Measurements from ENCODE around the gene MAPK8.

The MAPK8 gene

GRCh38 chr10:48480397-48481374 is 174.2 kb downstream of the MAPK8 start:
- no peak for DNase-seq

GRCh38 chr10:48481385-48481784 is 174.9 kb downstream of the MAPK8 start:
- DNase-seq = no peak

- no peak for DNase-seq
These were observed 175.7 kb downstream of the MAPK8 start for GRCh38 chr10:48482207-48482606.

- no peak for DNase-seq
These were observed 178.4 kb downstream of the MAPK8 start for GRCh38 chr10:48484911-48485310.

GRCh38 chr10:48485711-48486110 is 179.2 kb downstream of the MAPK8 start:
- DNase-seq = no peak

GRCh38 chr10:48487244-48487643 is 180.8 kb downstream of the MAPK8 start:
- no peak for DNase-seq

All from NCI-H446 treated with DMSO at 0.1 percent for 48 hours (cell line).